ENCODE results near the gene SMAD3.

SMAD3 gene

GRCh38 chr15:67241132-67241855 is 175.9 kb downstream of the SMAD3 start:
- Histone ChIP-seq H3K4me1 (ENCODE audit: insufficient read depth, low read length) (peaks cover 7% of the 10 kb centered on the region), H3K27me3 (ENCODE audit: control insufficient read depth in 1 of 2, insufficient read depth in 2 of 2, low read length in 2 of 2) (no peaks in the 10 kb centered on the region), H3K36me3 (ENCODE audit: insufficient read depth, low read length) (no peaks in the 10 kb centered on the region), H3K4me3 (ENCODE audit: low read depth in 1 of 2, low read length in 2 of 2) (no peak overlapping the region), H3K9ac (ENCODE audit: low read length) (no peak overlapping the region), H3K9me3 (ENCODE audit: low read length) (no peaks in the 10 kb centered on the region), H3K27ac (ENCODE audit: low read depth, low read length) (no peak overlapping the region)

GRCh38 chr15:67242708-67243111 is 177.3 kb downstream of the SMAD3 start:
- peaks cover 7% of the 10 kb centered on the region for H3K4me1 ChIP-seq (ENCODE audit: insufficient read depth, low read length)
- H3K9ac ChIP-seq (ENCODE audit: low read length), result no peak overlapping the region
- no peaks in the 10 kb centered on the region for H3K36me3 ChIP-seq (ENCODE audit: insufficient read depth, low read length)
- no peaks in the 10 kb centered on the region for H3K9me3 ChIP-seq (ENCODE audit: low read length)
- H3K4me3 ChIP-seq (ENCODE audit: low read depth in 1 of 2, low read length in 2 of 2), result no peak overlapping the region
- no peak overlapping the region for H3K27ac ChIP-seq (ENCODE audit: low read depth, low read length)
- H3K27me3 ChIP-seq (ENCODE audit: control insufficient read depth in 1 of 2, insufficient read depth in 2 of 2, low read length in 2 of 2), result no peaks in the 10 kb centered on the region
